GM12891 (cell line): ENCODE results near the gene IRF1.

Source experiments
- PAX5 ChIP-seq: IDR thresholded peaks from 2 replicates; pipeline ENCODE4 v1.6.1; 2011; ENCODE audit warnings: low read length, moderate library complexity, mild to moderate bottlenecking; ENCODE audit not compliant: insufficient read depth, severe bottlenecking
- POLR2A ChIP-seq: IDR thresholded peaks from 2 replicates; pipeline ENCODE4 v1.6.1; 2011; ENCODE audit warnings: low read depth, low read length, control low read depth
- POLR2AphosphoS5 ChIP-seq: IDR thresholded peaks from 2 replicates; pipeline ENCODE4 v1.6.1; 2011; ENCODE audit warnings: low read depth, low read length, control low read depth
- POU2F2 ChIP-seq: IDR thresholded peaks from 2 replicates; pipeline ENCODE4 v1.6.1; 2011; ENCODE audit warnings: low read depth, mild to moderate bottlenecking, control low read depth, low read length, moderate library complexity
- SPI1 ChIP-seq: IDR thresholded peaks from 2 replicates; pipeline ENCODE4 v1.6.1; 2011; ENCODE audit warnings: low read depth, low read length, control low read depth
- TAF1 ChIP-seq: IDR thresholded peaks from 2 replicates; pipeline ENCODE4 v1.6.1; 2011; ENCODE audit warnings: low read depth, low read length, control low read depth

DNA sequence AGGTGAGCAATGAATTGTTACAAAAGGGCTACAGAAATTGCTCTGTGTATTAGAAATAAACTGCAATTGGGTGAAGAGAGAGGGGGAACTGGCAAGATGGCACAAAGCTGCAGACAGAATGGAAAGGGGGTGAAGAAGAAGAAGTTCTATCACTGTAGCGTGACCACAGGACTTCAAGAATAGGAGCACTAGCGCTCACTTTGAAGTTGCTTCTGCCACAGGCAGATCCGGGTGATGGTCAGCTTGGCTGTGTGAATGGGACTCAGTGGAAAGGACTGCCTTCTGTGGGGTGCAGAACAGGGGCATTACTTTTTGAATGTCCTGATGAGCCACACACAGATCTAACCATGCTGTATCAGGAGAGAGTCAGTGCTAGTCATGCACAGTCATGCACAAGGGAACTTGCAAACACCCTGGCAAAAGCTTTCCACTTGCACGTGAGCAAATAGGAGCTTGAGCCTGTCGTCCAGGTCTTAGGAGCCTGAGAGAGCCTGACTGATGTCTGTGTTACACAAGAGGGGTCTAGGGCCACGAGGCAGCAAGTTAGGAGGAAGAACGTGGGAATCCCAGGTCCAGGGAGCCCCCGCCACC lies 36.5 kb upstream of the IRF1 start:
- TF ChIP-seq TAF1 = no peak
- no peak for TF ChIP-seq POLR2AphosphoS5
- TF ChIP-seq POLR2A = no peak
- no peak for TF ChIP-seq SPI1
- no peak for TF ChIP-seq POU2F2
- TF ChIP-seq PAX5 = no peak
